ENCODE data around the gene SLC11A2.

Gene SLC11A2

GRCh38 chr12:51025836-51026638 is at the start of gene SLC11A2:
Gene SLC11A2, minus strand, starts transcription at chr12:51026384. Its CDS starts 15,656 bp downstream, at chr12:51010728.
- DNase-seq (ENCODE audit: low read depth) = peak; percentile 61

GRCh38 chr12:51075390-51075789 is 49.2 kb upstream of the SLC11A2 start:
- no peak for DNase-seq (ENCODE audit: low read depth)

- DNase-seq (ENCODE audit: low read depth) = no peak
Measured at GRCh38 chr12:51071663-51072062, 45.5 kb upstream of the SLC11A2 start.

- DNase-seq (ENCODE audit: low read depth) = no peak
Measured at GRCh38 chr12:51070004-51070403, 43.8 kb upstream of the SLC11A2 start.

- DNase-seq (ENCODE audit: low read depth) = no peak
Measured at GRCh38 chr12:51067771-51068170, 41.6 kb upstream of the SLC11A2 start.

- no peak for DNase-seq (ENCODE audit: low read depth)
Measured at GRCh38 chr12:51067229-51067628, 41.0 kb upstream of the SLC11A2 start.

- DNase-seq (ENCODE audit: low read depth) = no peak
Measured at GRCh38 chr12:51065530-51065929, 39.3 kb upstream of the SLC11A2 start.

- no peak for DNase-seq (ENCODE audit: low read depth)
Measured at GRCh38 chr12:51062631-51063397, 36.6 kb upstream of the SLC11A2 start.

- DNase-seq (ENCODE audit: low read depth) = no peak
Measured at GRCh38 chr12:51059086-51059485, 32.9 kb upstream of the SLC11A2 start.

GRCh38 chr12:51056242-51056641 is 30.1 kb upstream of the SLC11A2 start:
- DNase-seq (ENCODE audit: low read depth) = peak; percentile 64

GRCh38 chr12:51055060-51055459 is 28.9 kb upstream of the SLC11A2 start:
- DNase-seq (ENCODE audit: low read depth) = no peak

- no peak for DNase-seq (ENCODE audit: low read depth)
Measured at GRCh38 chr12:51051787-51052186, 25.6 kb upstream of the SLC11A2 start.

- DNase-seq (ENCODE audit: low read depth) = no peak
Measured at GRCh38 chr12:51049525-51049924, 23.3 kb upstream of the SLC11A2 start.

GRCh38 chr12:51048661-51049251 is 22.6 kb upstream of the SLC11A2 start:
- DNase-seq (ENCODE audit: low read depth) = no peak

- DNase-seq (ENCODE audit: low read depth) = peak; percentile 94
Measured at GRCh38 chr12:51047655-51048540, 21.7 kb upstream of the SLC11A2 start, which contains the start of gene LETMD1. Gene LETMD1, plus strand, starts transcription at chr12:51048327. Its CDS starts 30 bp downstream, at chr12:51048357.

GRCh38 chr12:51036279-51036678 is 10.1 kb upstream of the SLC11A2 start:
- no peak for DNase-seq (ENCODE audit: low read depth)

GRCh38 chr12:51033457-51034089 is 7.4 kb upstream of the SLC11A2 start:
- no peak for DNase-seq (ENCODE audit: low read depth)

GRCh38 chr12:51033048-51033447 is 6.9 kb upstream of the SLC11A2 start:
- DNase-seq (ENCODE audit: low read depth) = no peak

- DNase-seq (ENCODE audit: low read depth) = no peak
Measured at GRCh38 chr12:51028813-51029150, 2.6 kb upstream of the SLC11A2 start.

GRCh38 chr12:51028126-51028812 is 2.1 kb upstream of the SLC11A2 start:
- DNase-seq (ENCODE audit: low read depth) = no peak

- no peak for DNase-seq (ENCODE audit: low read depth)
Measured at GRCh38 chr12:51027342-51027835, 1.2 kb upstream of the SLC11A2 start.

Data from HS-5 (cell line).